Measurements from ENCODE around the gene EBLN1.
"Not testable (repeated sequence)": the region's sequence is repeated elsewhere in the genome, so short reads cannot be mapped to it uniquely, and the experiment has no call there.

Gene EBLN1

GRCh38 chr10:22228167-22228938 lies 10.5 kb upstream of the EBLN1 start:
- no peak for DNase-seq (ENCODE audit: low read depth in 2 of 2)

- DNase-seq (ENCODE audit: low read depth in 2 of 2) = no peak
Observed at GRCh38 chr10:22226599-22226998, 8.8 kb upstream of the EBLN1 start.

GRCh38 chr10:22222236-22223190 lies 4.7 kb upstream of the EBLN1 start:
- no peak for DNase-seq (ENCODE audit: low read depth in 2 of 2)

- no peak for DNase-seq (ENCODE audit: low read depth in 2 of 2)
Observed at GRCh38 chr10:22219308-22219707, 1.5 kb upstream of the EBLN1 start.

GRCh38 chr10:22218448-22218847 lies 633 bp upstream of the EBLN1 start:
- no peak for DNase-seq (ENCODE audit: low read depth in 2 of 2)

- not testable (repeated sequence) for DNase-seq (ENCODE audit: low read depth in 2 of 2)
Observed at GRCh38 chr10:22217084-22217483, 731 bp downstream of the EBLN1 start.

- no peak for DNase-seq (ENCODE audit: low read depth in 2 of 2)
Observed at GRCh38 chr10:22210267-22210666, 7.5 kb downstream of the EBLN1 start.

- no peak for DNase-seq (ENCODE audit: low read depth in 2 of 2)
Observed at GRCh38 chr10:22193945-22194344, 23.9 kb downstream of the EBLN1 start.

GRCh38 chr10:22185586-22185985 lies 32.2 kb downstream of the EBLN1 start:
- DNase-seq (ENCODE audit: low read depth in 2 of 2) = no peak

GRCh38 chr10:22183771-22184461 lies 33.9 kb downstream of the EBLN1 start:
- DNase-seq (ENCODE audit: low read depth in 2 of 2) = no peak

GRCh38 chr10:22180724-22181123 lies 37.1 kb downstream of the EBLN1 start:
- no peak for DNase-seq (ENCODE audit: low read depth in 2 of 2)

GRCh38 chr10:22174442-22174841 lies 43.4 kb downstream of the EBLN1 start:
- DNase-seq (ENCODE audit: low read depth in 2 of 2) = no peak

- DNase-seq (ENCODE audit: low read depth in 2 of 2) = no peak
Observed at GRCh38 chr10:22171131-22171530, 46.7 kb downstream of the EBLN1 start.

- no peak for DNase-seq (ENCODE audit: low read depth in 2 of 2)
Observed at GRCh38 chr10:22170582-22170981, 47.2 kb downstream of the EBLN1 start.

GRCh38 chr10:22159979-22160378 lies 57.8 kb downstream of the EBLN1 start:
- DNase-seq (ENCODE audit: low read depth in 2 of 2) = no peak

- DNase-seq (ENCODE audit: low read depth in 2 of 2) = no peak
Observed at GRCh38 chr10:22159180-22159579, 58.6 kb downstream of the EBLN1 start.
